Ishikawa (cell line): ENCODE data around the gene FETUB.

ENCODE experiments used
- CEBPB ChIP-seq: IDR thresholded peaks from 2 replicates; pipeline ENCODE4 v1.6.1; 2012
- CREB1 ChIP-seq: IDR thresholded peaks from 2 replicates; pipeline ENCODE4 v1.6.1; 2012; ENCODE audit warnings: low read depth
- EGR1 ChIP-seq: IDR thresholded peaks from 2 replicates; pipeline ENCODE4 v1.6.1; 2012
- EP300 ChIP-seq: IDR thresholded peaks from 2 replicates; pipeline ENCODE4 v1.6.1; 2012; ENCODE audit warnings: borderline replicate concordance
- FOXM1 ChIP-seq: IDR thresholded peaks from 2 replicates; pipeline ENCODE4 v1.6.1; 2012; ENCODE audit warnings: low read depth, borderline replicate concordance
- MAX ChIP-seq: IDR thresholded peaks from 2 replicates; pipeline ENCODE4 v1.6.1; 2012
- NFIC ChIP-seq: IDR thresholded peaks from 2 replicates; pipeline ENCODE4 v1.6.1; 2012
- RAD21 ChIP-seq: IDR thresholded peaks from 2 replicates; pipeline ENCODE4 v1.6.1; 2012; ENCODE audit warnings: low read depth
- REST ChIP-seq: IDR thresholded peaks from 2 replicates; pipeline ENCODE4 v1.6.1; 2012; ENCODE audit warnings: low read depth, mild to moderate bottlenecking
- TAF1 ChIP-seq: IDR thresholded peaks from 2 replicates; pipeline ENCODE4 v1.6.1; 2012; ENCODE audit warnings: low read depth, mild to moderate bottlenecking
- TCF12 ChIP-seq: IDR thresholded peaks from 2 replicates; pipeline ENCODE4 v1.6.1; 2012; ENCODE audit warnings: low read depth
- TEAD4 ChIP-seq: IDR thresholded peaks from 2 replicates; pipeline ENCODE4 v1.6.1; 2012
- USF1 ChIP-seq: IDR thresholded peaks from 2 replicates; pipeline ENCODE4 v1.6.1; 2012
- YY1 ChIP-seq: IDR thresholded peaks from 2 replicates; pipeline ENCODE4 v1.6.1; 2012; ENCODE audit warnings: low read depth
- ZBTB7A ChIP-seq: IDR thresholded peaks from 2 replicates; pipeline ENCODE4 v1.6.1; 2012; ENCODE audit warnings: low read depth

Gene FETUB

GRCh38 chr3:186599142-186599784 lies 40.9 kb upstream of the FETUB start:
- TF ChIP-seq EGR1, result no peak

- TF ChIP-seq MAX (no peak), USF1 (no peak), REST (no peak), TEAD4 (no peak), NFIC (no peak), YY1 (no peak), TAF1 (no peak), TCF12 (no peak), CEBPB (no peak), EP300 (no peak), FOXM1 (no peak), RAD21 (no peak), EGR1 (no peak), ZBTB7A (no peak), CREB1 (no peak)
Measured at GRCh38 chr3:186599785-186600166, 40.4 kb upstream of the FETUB start.

- no peak for TF ChIP-seq ZBTB7A
- TF ChIP-seq TCF12, result no peak
- TF ChIP-seq EP300, result no peak
- no peak for TF ChIP-seq MAX
- TF ChIP-seq CEBPB, result no peak
- TF ChIP-seq REST, result no peak
- TF ChIP-seq CREB1, result no peak
- TF ChIP-seq FOXM1, result no peak
- TF ChIP-seq USF1, result no peak
- no peak for TF ChIP-seq TEAD4
- TF ChIP-seq RAD21, result no peak
- TF ChIP-seq NFIC, result no peak
- no peak for TF ChIP-seq TAF1
Measured at GRCh38 chr3:186600896-186601295, 39.3 kb upstream of the FETUB start.

GRCh38 chr3:186603159-186603558 lies 37.0 kb upstream of the FETUB start:
- TF ChIP-seq TAF1, result no peak
- TF ChIP-seq USF1, result no peak
- TF ChIP-seq MAX, result no peak
- no peak for TF ChIP-seq RAD21
- no peak for TF ChIP-seq FOXM1
- no peak for TF ChIP-seq YY1
- TF ChIP-seq EP300, result no peak
- no peak for TF ChIP-seq TCF12
- TF ChIP-seq ZBTB7A, result no peak
- TF ChIP-seq EGR1, result no peak
- no peak for TF ChIP-seq TEAD4
- no peak for TF ChIP-seq NFIC
- TF ChIP-seq CEBPB, result no peak
- no peak for TF ChIP-seq CREB1
- TF ChIP-seq REST, result no peak
